HG02884 (cell line): ENCODE data around the gene OAT.

Experiments
- ATAC-seq: cut with Tn5 transposase; IDR thresholded peaks from one replicate; pipeline ENCODE4 v1.9.1; 2021; ENCODE audit warnings: mild to moderate bottlenecking, moderate library complexity; ENCODE audit not compliant: unreplicated experiment

The OAT gene

GRCh38 chr10:124354411-124355382, 64.0 kb downstream of the OAT start:
- ATAC-seq = no peak

- ATAC-seq = no peak
Observed at GRCh38 chr10:124353896-124354295, 64.8 kb downstream of the OAT start.

- ATAC-seq = no peak
Observed at GRCh38 chr10:124353091-124353815, 65.5 kb downstream of the OAT start.

- no peak for ATAC-seq
Observed at GRCh38 chr10:124351481-124352220, 67.1 kb downstream of the OAT start.

GRCh38 chr10:124350806-124351205, 67.9 kb downstream of the OAT start:
- ATAC-seq = no peak

GRCh38 chr10:124349996-124350280, 68.8 kb downstream of the OAT start:
- no peak for ATAC-seq

DNA sequence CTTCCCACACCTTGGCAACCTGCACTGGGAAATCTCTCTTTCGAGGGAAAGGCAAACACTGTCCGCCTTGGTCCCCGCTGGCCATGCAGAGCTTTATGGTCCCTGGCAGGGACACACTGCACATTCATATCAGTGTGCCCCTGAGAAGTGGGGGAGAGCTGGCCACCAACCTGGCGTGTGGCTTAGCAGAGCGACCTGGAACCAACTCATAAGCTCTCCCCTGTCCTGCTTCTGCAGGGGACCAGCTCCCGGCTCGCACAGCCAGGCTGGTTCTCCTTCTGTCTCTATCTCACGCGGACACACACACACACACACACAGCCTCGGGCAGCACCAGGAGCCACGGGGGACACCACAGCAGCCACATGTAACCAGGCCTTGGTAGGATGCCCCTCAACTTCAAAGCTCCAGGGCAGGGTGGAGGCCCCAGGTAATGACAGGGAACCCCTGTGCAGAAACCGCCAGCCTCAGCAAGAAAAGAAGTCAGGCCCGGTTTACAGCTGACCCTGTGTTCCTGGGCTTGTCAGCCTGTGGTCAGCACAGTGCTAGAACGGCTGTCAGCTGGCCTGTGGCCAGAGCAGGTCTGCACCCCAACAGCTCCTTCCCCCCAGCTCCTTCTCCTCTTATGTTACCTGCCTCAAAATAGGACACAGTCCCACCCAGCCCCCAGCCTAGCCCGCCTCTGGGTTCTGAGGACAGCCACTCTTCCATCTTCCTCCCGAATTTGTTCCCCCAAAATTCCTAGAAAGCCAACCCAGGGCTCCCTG, 69.3 kb downstream of the OAT start:
- ATAC-seq = no peak

DNA sequence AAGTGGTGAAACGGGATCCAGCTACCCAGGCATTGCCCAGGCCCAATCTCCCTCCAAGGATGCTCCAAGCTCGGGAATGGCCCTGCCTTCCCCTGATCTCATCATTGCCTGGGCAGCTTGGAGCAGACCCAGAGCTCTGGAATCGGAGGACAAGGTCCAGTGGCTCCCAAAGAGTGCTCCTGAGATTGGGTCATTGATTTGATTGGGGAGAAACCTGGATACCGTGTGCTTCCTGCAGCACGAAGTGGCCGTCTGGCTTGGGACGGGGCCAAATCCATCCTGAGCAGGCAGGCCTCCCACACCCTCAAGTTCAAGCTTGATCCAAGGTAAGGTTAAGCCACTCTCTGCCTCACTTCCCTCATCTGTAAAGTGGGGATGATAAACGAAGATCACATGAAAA, 69.9 kb downstream of the OAT start:
- no peak for ATAC-seq

DNA sequence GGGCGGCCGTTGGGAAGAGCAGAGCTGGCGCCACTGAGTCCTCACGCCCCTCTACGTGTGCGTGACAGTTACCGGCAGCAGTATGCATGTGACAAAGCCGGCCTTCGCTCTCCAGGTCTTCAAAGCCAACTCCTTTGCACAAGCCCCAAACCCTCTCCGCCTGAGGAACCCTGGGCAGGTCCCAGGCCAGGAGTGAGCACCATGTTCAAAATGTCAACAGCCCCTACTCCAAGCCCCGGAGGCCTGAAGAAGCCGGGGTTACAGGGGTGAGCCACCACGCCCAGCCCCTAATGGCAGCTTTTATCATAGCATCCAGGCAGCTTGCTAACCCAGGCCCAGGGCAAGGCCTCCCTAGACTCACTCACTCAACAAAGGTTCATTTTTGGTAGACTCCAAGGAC, 70.8 kb downstream of the OAT start:
- no peak for ATAC-seq
